Measurements from ENCODE around the gene ULK4.

- no peak for TF ChIP-seq CTCF (IDR thresholded peaks at IDR 0.05)
- no peak for TF ChIP-seq POLR2A (IDR thresholded peaks at IDR 0.05)
- TF ChIP-seq EP300 (IDR thresholded peaks at IDR 0.05) = no peak
Observed at GRCh38 chr3:41848753-41849574, 112.9 kb downstream of the ULK4 start.

Data from tibial nerve (tissue), 4 donors.